Activated T-cell treated with anti-CD3 and anti-CD28 coated beads, Interleukin-2, amount 50 U/mL, for 24 hours (primary cell): Measurements from ENCODE around the gene MARK4.
"Not testable (repeated sequence)": the region's sequence is repeated elsewhere in the genome, so short reads cannot be mapped to it uniquely, and the experiment has no call there.

Experiments
- DNase-seq: peaks from one replicate; pipeline ENCODE4 v3.0.0-alpha.2; 2020
- H3K27ac Mint-ChIP-seq: 2 replicates; pipeline ENCODE4 v1.8.0; 2020; ENCODE audit warnings: mild to moderate bottlenecking, mixed read lengths
- H3K27me3 Mint-ChIP-seq: 2 replicates; pipeline ENCODE4 v1.8.0; 2020; ENCODE audit warnings: mixed read lengths
- H3K36me3 Mint-ChIP-seq: 2 replicates; pipeline ENCODE4 v1.8.0; 2020; ENCODE audit warnings: low read depth, mixed read lengths
- H3K4me1 Mint-ChIP-seq: 2 replicates; pipeline ENCODE4 v1.8.0; 2020; ENCODE audit warnings: low read depth, mixed read lengths
- H3K4me3 Mint-ChIP-seq: 2 replicates; pipeline ENCODE4 v1.8.0; 2020; ENCODE audit warnings: mild to moderate bottlenecking, moderate library complexity, mixed read lengths
- H3K9me3 Mint-ChIP-seq: 2 replicates; pipeline ENCODE4 v1.8.0; 2020; ENCODE audit warnings: mixed read lengths

MARK4 gene

GRCh38 chr19:45320997-45321775, 70.1 kb downstream of the MARK4 start:
- Mint-ChIP-seq H3K4me3 (no peak overlapping the region), H3K27me3 (peaks cover 61% of the 10 kb centered on the region), H3K4me1 (no peaks in the 10 kb centered on the region), H3K9me3 (no peaks in the 10 kb centered on the region), H3K27ac (no peak overlapping the region), H3K36me3 (no peaks in the 10 kb centered on the region)
- no peak for DNase-seq

GRCh38 chr19:45321848-45322247, 70.8 kb downstream of the MARK4 start:
- peaks cover 59% of the 10 kb centered on the region for H3K27me3 Mint-ChIP-seq
- DNase-seq = no peak
- no peak overlapping the region for H3K4me3 Mint-ChIP-seq
- no peaks in the 10 kb centered on the region for H3K36me3 Mint-ChIP-seq
- no peaks in the 10 kb centered on the region for H3K9me3 Mint-ChIP-seq
- no peak overlapping the region for H3K27ac Mint-ChIP-seq
- H3K4me1 Mint-ChIP-seq = no peaks in the 10 kb centered on the region

GRCh38 chr19:45322311-45322710, 71.2 kb downstream of the MARK4 start:
- Mint-ChIP-seq H3K36me3 (no peaks in the 10 kb centered on the region), H3K27me3 (peaks cover 57% of the 10 kb centered on the region), H3K9me3 (no peaks in the 10 kb centered on the region), H3K27ac (no peak overlapping the region), H3K4me1 (no peaks in the 10 kb centered on the region), H3K4me3 (no peak overlapping the region)
- no peak for DNase-seq

- no peaks in the 10 kb centered on the region for H3K4me1 Mint-ChIP-seq
- no peak for DNase-seq
- peaks cover 53% of the 10 kb centered on the region for H3K27me3 Mint-ChIP-seq
- H3K27ac Mint-ChIP-seq = no peak within 1 kb of the TSS
- H3K9me3 Mint-ChIP-seq = no peaks in the 10 kb centered on the region
- H3K4me3 Mint-ChIP-seq = no peak within 1 kb of the TSS
- no peaks in the 10 kb centered on the region for H3K36me3 Mint-ChIP-seq
Observed at GRCh38 chr19:45322744-45323281, 71.7 kb downstream of the MARK4 start, which contains the start of gene CKM. CKM (minus strand) TSS chr19:45322875; CDS start chr19:45319713, 3,162 bp downstream.

- H3K4me1 Mint-ChIP-seq = no peaks in the 10 kb centered on the region
- H3K27ac Mint-ChIP-seq = no peak overlapping the region
- no peak for DNase-seq
- no peaks in the 10 kb centered on the region for H3K36me3 Mint-ChIP-seq
- H3K4me3 Mint-ChIP-seq = no peak overlapping the region
- H3K27me3 Mint-ChIP-seq = peaks cover 44% of the 10 kb centered on the region
- H3K9me3 Mint-ChIP-seq = no peaks in the 10 kb centered on the region
Observed at GRCh38 chr19:45323671-45324081, 72.6 kb downstream of the MARK4 start.

- Mint-ChIP-seq H3K27ac (no peak overlapping the region), H3K9me3 (no peaks in the 10 kb centered on the region), H3K27me3 (peaks cover 42% of the 10 kb centered on the region), H3K36me3 (no peaks in the 10 kb centered on the region), H3K4me3 (no peak overlapping the region), H3K4me1 (no peaks in the 10 kb centered on the region)
- DNase-seq = no peak
Observed at GRCh38 chr19:45324349-45324907, 73.4 kb downstream of the MARK4 start.

GRCh38 chr19:45327404-45328143, 76.5 kb downstream of the MARK4 start:
- DNase-seq = no peak
- H3K27me3 Mint-ChIP-seq = peaks cover 30% of the 10 kb centered on the region
- no peak overlapping the region for H3K27ac Mint-ChIP-seq
- H3K36me3 Mint-ChIP-seq = no peaks in the 10 kb centered on the region
- H3K4me1 Mint-ChIP-seq = no peaks in the 10 kb centered on the region
- H3K9me3 Mint-ChIP-seq = no peaks in the 10 kb centered on the region
- H3K4me3 Mint-ChIP-seq = no peak overlapping the region

- H3K27me3 Mint-ChIP-seq = peaks cover 5% of the 10 kb centered on the region
- H3K9me3 Mint-ChIP-seq = no peaks in the 10 kb centered on the region
- no peak for DNase-seq
- no peak overlapping the region for H3K4me3 Mint-ChIP-seq
- no peak overlapping the region for H3K27ac Mint-ChIP-seq
- H3K4me1 Mint-ChIP-seq = no peaks in the 10 kb centered on the region
- H3K36me3 Mint-ChIP-seq = no peaks in the 10 kb centered on the region
Observed at GRCh38 chr19:45331411-45331810, 80.3 kb downstream of the MARK4 start.

GRCh38 chr19:45333609-45334303, 82.7 kb downstream of the MARK4 start:
- Mint-ChIP-seq H3K27ac (no peak overlapping the region), H3K4me3 (no peak overlapping the region), H3K4me1 (no peaks in the 10 kb centered on the region), H3K27me3 (peaks cover 15% of the 10 kb centered on the region), H3K36me3 (no peaks in the 10 kb centered on the region), H3K9me3 (no peaks in the 10 kb centered on the region)
- no peak for DNase-seq

- peaks cover 20% of the 10 kb centered on the region for H3K27me3 Mint-ChIP-seq
- H3K4me1 Mint-ChIP-seq, DNase-seq, H3K9me3 Mint-ChIP-seq, H3K27ac Mint-ChIP-seq, H3K36me3 Mint-ChIP-seq, H3K4me3 Mint-ChIP-seq: not testable (repeated sequence)
Observed at GRCh38 chr19:45334881-45335280, 83.8 kb downstream of the MARK4 start.

GRCh38 chr19:45336696-45337251, 85.7 kb downstream of the MARK4 start:
- Mint-ChIP-seq H3K27ac (no peak overlapping the region), H3K27me3 (peaks cover 25% of the 10 kb centered on the region), H3K4me3 (no peak overlapping the region), H3K9me3 (no peaks in the 10 kb centered on the region), H3K36me3 (no peaks in the 10 kb centered on the region), H3K4me1 (peaks cover 4% of the 10 kb centered on the region)
- DNase-seq = no peak

GRCh38 chr19:45339629-45340028, 88.6 kb downstream of the MARK4 start:
- H3K27ac Mint-ChIP-seq = no peak overlapping the region
- H3K27me3 Mint-ChIP-seq = peaks cover 35% of the 10 kb centered on the region
- no peak overlapping the region for H3K4me3 Mint-ChIP-seq
- no peak for DNase-seq
- H3K36me3 Mint-ChIP-seq = no peaks in the 10 kb centered on the region
- no peaks in the 10 kb centered on the region for H3K9me3 Mint-ChIP-seq
- H3K4me1 Mint-ChIP-seq = peaks cover 4% of the 10 kb centered on the region

GRCh38 chr19:45340232-45340898, 89.3 kb downstream of the MARK4 start, which contains the start of gene KLC3:
KLC3 (plus strand) TSS chr19:45340750; CDS start chr19:45345542, 4,792 bp downstream.
- H3K4me1 Mint-ChIP-seq = peaks cover 4% of the 10 kb centered on the region
- H3K9me3 Mint-ChIP-seq = no peaks in the 10 kb centered on the region
- peak; percentile 66 for DNase-seq
- H3K4me3 Mint-ChIP-seq = peak within 1 kb of the TSS; percentile 46
- no peak within 1 kb of the TSS for H3K27ac Mint-ChIP-seq
- peaks cover 40% of the 10 kb centered on the region for H3K27me3 Mint-ChIP-seq
- no peaks in the 10 kb centered on the region for H3K36me3 Mint-ChIP-seq
